Fibroblast of lung (primary cell): Measurements from ENCODE around the gene TRAPPC3L.

Experiments
- EZH2 ChIP-seq: IDR thresholded peaks from 2 replicates; pipeline ENCODE4 v1.5.1; 2012; ENCODE audit warnings: low read length, control low read depth, mild to moderate bottlenecking; ENCODE audit errors: missing control alignments
- TF ChIP-seq, protein P1 (sequence below), 2 donors: IDR thresholded peaks in 1 of 2; conservative IDR thresholded peaks in 1 of 2; 1 replicate in 1 of 2; 2 replicates in 1 of 2; pipeline ENCODE4 v1.5.1; 2011 to 2012; ENCODE audit warnings: low read length in 2 of 2, control low read depth in 1 of 2, inconsistent platforms in 1 of 2, low read depth in 1 of 2, mild to moderate bottlenecking in 1 of 2

DNA sequence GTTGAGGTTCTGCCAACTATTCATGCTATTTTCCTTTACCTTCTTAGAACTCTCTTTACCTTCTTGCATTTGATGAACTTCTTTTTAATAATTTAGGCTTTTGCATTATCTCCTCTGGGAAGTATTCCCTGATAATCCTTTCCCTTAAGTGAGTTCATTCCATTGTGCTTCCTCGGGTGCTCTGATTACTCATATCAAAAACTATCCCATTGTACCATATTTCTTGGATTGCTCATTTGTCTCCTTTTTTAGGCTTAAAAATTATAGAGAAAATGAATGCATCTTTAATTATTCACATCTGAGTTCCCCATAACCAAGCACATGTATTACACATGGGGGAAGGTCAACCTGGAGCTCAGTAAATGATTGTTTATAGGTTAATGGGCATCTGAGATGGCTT lies 10.6 kb upstream of the TRAPPC3L start:
- TF ChIP-seq EZH2: no peak
- TF ChIP-seq, protein P1, sequence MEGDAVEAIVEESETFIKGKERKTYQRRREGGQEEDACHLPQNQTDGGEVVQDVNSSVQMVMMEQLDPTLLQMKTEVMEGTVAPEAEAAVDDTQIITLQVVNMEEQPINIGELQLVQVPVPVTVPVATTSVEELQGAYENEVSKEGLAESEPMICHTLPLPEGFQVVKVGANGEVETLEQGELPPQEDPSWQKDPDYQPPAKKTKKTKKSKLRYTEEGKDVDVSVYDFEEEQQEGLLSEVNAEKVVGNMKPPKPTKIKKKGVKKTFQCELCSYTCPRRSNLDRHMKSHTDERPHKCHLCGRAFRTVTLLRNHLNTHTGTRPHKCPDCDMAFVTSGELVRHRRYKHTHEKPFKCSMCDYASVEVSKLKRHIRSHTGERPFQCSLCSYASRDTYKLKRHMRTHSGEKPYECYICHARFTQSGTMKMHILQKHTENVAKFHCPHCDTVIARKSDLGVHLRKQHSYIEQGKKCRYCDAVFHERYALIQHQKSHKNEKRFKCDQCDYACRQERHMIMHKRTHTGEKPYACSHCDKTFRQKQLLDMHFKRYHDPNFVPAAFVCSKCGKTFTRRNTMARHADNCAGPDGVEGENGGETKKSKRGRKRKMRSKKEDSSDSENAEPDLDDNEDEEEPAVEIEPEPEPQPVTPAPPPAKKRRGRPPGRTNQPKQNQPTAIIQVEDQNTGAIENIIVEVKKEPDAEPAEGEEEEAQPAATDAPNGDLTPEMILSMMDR (conservative IDR thresholded peaks at IDR 0.05 in 1 of 2, IDR thresholded peaks at IDR 0.05 in 1 of 2; ENCODE audit: low read depth in 1 of 2, low read length in 2 of 2): no peak
